ENCODE data around the gene SPATA31C1. TPM values are rescaled to one million over a fixed set of nuclear protein-coding genes. Genes with fewer than 3 reads are reported as not detected.
"Not testable (repeated sequence)": the region's sequence is repeated elsewhere in the genome, so short reads cannot be mapped to it uniquely, and the experiment has no call there.

The SPATA31C1 gene
- polyA plus RNA-seq, 1 experiment: not detected

DNA sequence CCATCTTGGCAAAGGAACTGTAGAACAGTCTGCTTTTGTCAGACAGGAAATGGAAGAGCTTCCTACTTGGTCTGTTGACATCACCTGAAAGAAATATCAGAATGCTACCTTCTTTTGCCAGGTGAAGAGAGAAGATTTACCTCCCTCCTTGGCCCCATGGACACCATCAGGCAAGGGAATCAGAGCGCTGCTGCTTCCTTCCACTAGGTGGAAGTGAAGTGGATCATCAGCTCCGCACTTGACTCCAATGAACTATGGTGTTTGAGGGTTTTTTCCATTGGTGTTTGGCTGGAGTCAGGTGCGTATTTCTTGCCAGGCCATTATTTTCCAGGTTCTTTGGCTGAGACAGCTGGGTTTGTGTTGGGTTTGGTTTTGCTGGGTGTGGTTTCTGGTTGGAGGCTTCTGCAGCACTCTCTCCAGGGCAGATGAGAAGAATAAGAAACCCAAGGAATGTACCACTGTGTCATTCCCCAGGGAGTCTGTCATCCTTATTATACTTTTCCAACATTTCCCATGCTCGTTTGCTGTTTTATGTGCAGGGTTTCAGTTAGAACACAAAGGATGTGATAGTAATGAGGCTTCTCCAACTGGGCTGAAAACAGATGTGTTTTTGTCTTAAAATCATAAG, 22.6 kb upstream of the SPATA31C1 start:
- DNase-seq (ENCODE audit: low read depth): no peak
- CTCF ChIA-PET: interaction anchor here (0.9 to 1.2 kb wide), 3 partner anchors 9 to 16 kb away, joined by 3 read pairs; partner anchors contain the start of gene SPATA31E1
- Histone ChIP-seq H3K36me3 (ENCODE audit: control insufficient read depth, insufficient read depth, low read length) (no peaks in the 10 kb centered on the region), H3K27me3 (ENCODE audit: control insufficient read depth, insufficient read depth, low read length) (no peaks in the 10 kb centered on the region), H3K4me3 (ENCODE audit: low read depth, low read length) (no peak overlapping the region)
- POLR2A ChIA-PET: no interaction called here
- TF ChIP-seq, protein P1, sequence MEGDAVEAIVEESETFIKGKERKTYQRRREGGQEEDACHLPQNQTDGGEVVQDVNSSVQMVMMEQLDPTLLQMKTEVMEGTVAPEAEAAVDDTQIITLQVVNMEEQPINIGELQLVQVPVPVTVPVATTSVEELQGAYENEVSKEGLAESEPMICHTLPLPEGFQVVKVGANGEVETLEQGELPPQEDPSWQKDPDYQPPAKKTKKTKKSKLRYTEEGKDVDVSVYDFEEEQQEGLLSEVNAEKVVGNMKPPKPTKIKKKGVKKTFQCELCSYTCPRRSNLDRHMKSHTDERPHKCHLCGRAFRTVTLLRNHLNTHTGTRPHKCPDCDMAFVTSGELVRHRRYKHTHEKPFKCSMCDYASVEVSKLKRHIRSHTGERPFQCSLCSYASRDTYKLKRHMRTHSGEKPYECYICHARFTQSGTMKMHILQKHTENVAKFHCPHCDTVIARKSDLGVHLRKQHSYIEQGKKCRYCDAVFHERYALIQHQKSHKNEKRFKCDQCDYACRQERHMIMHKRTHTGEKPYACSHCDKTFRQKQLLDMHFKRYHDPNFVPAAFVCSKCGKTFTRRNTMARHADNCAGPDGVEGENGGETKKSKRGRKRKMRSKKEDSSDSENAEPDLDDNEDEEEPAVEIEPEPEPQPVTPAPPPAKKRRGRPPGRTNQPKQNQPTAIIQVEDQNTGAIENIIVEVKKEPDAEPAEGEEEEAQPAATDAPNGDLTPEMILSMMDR (IDR thresholded peaks at IDR 0.05; ENCODE audit: insufficient read depth, low read depth, low read length): no peak

DNA sequence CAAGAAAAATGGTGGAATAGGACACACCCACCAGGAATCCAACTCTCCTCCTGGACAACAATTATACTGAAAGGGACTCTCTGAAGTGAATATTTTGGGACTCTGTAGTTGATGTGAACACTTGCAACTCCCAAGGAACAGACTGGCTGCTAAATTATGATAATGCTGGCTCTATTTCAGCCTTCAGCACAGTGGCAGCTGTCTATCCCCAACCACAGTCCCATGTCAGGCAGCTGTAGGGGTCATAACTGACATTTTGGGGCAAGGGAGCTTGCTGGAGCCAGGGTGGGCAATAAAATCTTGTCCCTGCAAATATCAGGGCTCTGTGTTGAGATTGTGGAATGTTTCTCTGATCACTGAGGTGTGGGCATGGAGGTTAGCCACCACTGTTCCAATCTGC, 20.9 kb upstream of the SPATA31C1 start:
- H3K4me3 ChIP-seq (ENCODE audit: low read depth, low read length): no peak overlapping the region
- DNase-seq (ENCODE audit: low read depth): no peak
- TF ChIP-seq, protein P1 (IDR thresholded peaks at IDR 0.05; ENCODE audit: insufficient read depth, low read depth, low read length): no peak
- H3K36me3 ChIP-seq (ENCODE audit: control insufficient read depth, insufficient read depth, low read length): no peaks in the 10 kb centered on the region
- POLR2A ChIA-PET: no interaction called here
- CTCF ChIA-PET: no interaction called here
- no peaks in the 10 kb centered on the region for H3K27me3 ChIP-seq (ENCODE audit: control insufficient read depth, insufficient read depth, low read length)

DNA sequence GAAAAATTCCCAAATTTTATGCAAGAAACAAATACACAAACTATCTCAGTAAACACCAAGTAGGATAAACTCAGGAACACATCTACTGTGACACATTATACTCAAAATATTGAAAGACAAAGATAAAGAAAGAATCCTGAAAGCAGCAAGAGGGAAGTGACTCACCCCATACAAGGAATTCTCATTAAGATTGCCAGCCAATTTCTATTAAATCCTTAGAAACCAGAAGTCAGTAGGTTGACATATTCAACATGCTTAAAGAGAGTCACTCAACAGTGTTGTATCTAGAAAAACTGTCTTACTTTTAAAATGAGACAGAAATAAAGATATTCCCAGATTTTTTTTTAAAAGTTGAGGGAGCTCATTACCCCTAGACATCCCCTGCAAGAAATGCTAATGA, 19.6 kb upstream of the SPATA31C1 start:
- no peak for DNase-seq (ENCODE audit: low read depth)
- no peak overlapping the region for H3K4me3 ChIP-seq (ENCODE audit: low read depth, low read length)
- no peaks in the 10 kb centered on the region for H3K27me3 ChIP-seq (ENCODE audit: control insufficient read depth, insufficient read depth, low read length)
- H3K36me3 ChIP-seq (ENCODE audit: control insufficient read depth, insufficient read depth, low read length): no peaks in the 10 kb centered on the region
- TF ChIP-seq, protein P1 (IDR thresholded peaks at IDR 0.05; ENCODE audit: insufficient read depth, low read depth, low read length): no peak
- ChIA-PET CTCF (no interaction called here), POLR2A (no interaction called here)

DNA sequence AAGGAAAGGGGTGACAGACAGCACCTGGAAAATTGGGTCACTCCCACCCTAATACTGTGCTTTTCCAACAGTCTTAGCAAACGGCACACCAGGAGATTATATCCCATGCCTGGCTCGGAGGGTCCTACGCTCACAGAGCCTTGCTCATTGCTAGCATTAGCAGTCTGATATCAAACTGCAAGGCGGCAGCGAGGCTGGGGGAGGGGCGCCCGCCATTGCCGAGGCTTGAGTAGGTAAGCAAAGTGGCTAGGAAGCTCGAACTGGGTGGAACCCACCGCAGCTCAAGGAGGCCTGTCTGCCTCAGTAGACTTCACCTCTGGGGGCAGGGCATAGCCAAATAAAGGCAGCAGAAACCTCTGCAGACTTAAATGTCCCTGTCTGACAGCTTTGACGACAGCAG, 15.4 kb upstream of the SPATA31C1 start:
- POLR2A ChIA-PET; H3K4me3 ChIP-seq (ENCODE audit: low read depth, low read length); DNase-seq (ENCODE audit: low read depth); H3K27me3 ChIP-seq (ENCODE audit: control insufficient read depth, insufficient read depth, low read length); H3K36me3 ChIP-seq (ENCODE audit: control insufficient read depth, insufficient read depth, low read length); CTCF ChIA-PET: not testable (repeated sequence)

DNA sequence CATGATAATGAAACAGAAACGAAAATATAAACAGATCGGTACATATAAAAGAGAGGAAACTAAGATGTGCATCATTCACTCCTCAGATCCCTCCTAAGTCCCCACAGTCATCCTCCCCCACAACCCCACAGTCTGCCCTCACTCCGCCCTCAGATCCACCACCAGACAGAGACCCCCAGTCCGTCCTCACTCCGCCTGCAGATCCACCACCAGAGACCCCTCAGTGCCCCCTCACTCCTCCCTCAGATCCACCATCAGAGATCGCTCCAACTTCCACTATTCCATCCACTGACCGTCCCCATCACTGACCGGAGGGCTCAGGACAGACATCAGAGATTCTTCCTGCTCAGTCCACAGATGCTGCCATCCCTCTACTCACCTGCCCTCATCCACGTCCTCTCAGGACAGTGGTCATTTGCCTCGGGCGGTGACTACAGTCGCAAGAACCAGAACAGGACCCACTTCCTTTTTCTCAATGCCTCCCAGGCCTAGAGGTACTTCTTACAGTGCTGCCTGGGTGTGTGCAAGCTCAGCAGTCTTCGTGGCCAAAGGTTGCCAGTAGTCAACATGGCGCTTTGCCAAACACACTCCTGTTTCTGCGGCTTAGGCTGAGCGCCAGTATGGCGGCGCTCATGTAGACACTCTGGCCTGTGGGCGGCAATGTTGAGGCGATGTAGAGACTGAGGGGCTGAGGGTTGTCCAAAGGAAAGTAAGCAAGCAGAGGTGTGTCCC, 8.3 kb upstream of the SPATA31C1 start:
- TF ChIP-seq, protein P1 (IDR thresholded peaks at IDR 0.05; ENCODE audit: insufficient read depth, low read depth, low read length): no peak
- ChIA-PET POLR2A (no interaction called here), CTCF (no interaction called here)
- no peaks in the 10 kb centered on the region for H3K36me3 ChIP-seq (ENCODE audit: control insufficient read depth, insufficient read depth, low read length)
- no peak overlapping the region for H3K4me3 ChIP-seq (ENCODE audit: low read depth, low read length)
- DNase-seq (ENCODE audit: low read depth): no peak
- H3K27me3 ChIP-seq (ENCODE audit: control insufficient read depth, insufficient read depth, low read length): no peaks in the 10 kb centered on the region

All from BJ (cell line).